T-helper 22 cell (primary cell): ENCODE measurements around the gene BTBD10.

Experiments
- DNase-seq: peaks from one replicate; pipeline ENCODE4 v3.0.0-alpha.2; 2020; ENCODE audit warnings: low read depth

The BTBD10 gene

DNA sequence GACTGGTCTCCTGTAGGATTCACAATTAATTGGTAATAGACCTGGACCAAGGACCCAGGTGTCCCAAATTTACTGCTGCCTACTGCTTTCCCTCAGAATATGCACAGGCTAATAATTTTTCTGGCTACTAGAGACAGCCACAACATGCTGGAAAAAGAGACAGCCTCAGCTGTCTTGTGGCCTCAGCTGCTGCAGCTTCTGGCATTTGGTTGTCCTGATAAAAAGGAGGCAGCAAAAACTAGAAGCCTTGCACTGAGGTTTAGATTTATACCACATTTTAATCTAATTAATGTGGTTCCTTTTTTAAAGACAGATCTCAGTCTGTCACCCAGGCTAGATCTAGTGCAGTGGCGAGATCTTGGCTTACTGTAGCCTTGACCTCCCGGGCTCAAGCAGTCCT is 89.8 kb downstream of the BTBD10 start:
- no peak for DNase-seq

DNA sequence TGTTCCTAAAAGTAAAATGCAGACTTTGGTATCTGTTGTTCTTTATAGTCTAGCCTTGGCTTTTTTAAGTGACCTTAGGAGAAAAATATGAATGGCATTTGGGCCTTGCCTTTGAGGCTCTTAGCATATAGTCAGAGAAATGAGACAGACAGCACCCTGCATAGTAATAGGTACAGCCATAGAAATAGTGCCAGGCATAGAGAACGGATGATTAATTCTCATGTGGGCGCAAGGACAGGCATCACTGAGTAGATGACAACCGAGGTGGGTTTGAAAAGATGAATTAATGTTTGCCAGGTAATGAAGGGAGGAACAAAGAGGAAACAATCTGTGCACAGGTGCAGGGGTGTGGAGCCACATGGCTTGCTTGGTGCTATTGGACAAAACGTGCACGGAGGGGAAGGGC is 95.0 kb downstream of the BTBD10 start:
- DNase-seq, result no peak

DNA sequence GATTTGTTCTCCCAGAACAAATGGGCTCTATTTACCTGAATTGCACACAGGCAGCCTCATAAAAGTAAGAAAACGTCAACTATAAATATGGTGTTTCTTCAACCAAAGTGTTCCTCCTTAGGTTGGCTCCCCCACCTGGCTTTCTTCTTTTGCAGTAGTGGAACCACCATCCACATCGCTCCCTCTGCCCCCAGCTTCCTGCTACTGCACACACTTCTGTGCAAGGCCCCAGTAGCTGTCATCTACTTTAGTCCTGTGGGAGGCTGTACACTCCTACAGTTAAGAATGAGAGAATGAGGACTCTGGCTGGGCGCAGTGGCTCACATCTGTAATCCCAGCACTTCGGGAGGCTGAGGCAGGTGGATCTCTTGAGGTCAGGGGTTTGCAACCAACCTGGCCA is 95.9 kb downstream of the BTBD10 start:
- DNase-seq, result no peak

DNA sequence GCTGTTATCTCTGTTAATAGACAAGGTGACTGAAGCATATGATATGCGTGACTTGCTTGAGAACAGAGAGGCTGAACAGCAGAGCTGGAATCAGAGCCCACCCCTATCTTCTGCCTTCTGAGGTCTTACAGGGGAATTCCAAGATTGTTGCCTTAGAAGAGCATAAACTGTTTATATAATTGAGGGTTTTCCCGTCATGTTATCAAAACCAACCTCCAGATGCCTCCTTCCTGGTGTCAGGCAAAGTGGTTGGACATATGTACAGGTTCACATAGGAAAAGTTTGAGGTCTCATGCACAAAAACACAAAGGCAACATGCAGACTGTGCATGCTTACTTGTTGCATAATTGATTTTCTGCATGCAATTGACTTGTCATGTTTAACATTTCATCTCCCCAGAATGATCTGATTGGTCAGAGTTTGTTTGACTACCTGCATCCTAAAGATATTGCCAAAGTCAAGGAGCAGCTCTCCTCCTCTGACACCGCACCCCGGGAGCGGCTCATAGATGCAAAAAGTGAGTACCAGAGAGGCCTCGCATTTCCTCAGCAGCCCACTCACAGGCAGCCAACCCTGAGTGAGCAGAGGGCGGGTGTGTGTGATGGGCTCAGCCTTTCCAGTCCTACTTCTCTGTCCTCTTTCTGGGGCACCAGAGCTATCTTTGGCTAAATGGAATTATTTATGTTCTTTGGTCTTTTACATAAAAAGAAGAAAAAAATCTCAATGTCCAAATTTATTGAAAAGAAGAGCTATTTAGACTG is 96.6 kb downstream of the BTBD10 start:
- no peak for DNase-seq

DNA sequence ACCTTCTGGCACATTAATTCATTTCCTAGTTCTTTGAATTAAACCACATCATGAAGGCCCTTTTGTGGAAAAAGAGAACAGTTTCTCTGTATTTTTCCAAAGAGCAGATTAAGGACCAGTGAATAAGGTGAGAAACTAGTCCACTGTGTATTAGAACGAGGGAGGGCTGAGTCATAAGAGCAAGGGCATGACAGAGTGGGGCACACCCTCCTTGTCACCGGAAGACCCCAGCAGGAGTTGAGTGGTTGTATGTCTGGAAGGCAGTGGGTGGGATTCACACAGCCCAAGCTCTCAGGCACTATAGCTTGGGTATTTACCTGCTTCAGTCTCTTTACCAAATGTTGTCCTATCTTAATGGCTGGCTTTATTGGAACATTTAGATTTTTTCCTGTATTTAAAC is 98.6 kb downstream of the BTBD10 start:
- no peak for DNase-seq

DNA sequence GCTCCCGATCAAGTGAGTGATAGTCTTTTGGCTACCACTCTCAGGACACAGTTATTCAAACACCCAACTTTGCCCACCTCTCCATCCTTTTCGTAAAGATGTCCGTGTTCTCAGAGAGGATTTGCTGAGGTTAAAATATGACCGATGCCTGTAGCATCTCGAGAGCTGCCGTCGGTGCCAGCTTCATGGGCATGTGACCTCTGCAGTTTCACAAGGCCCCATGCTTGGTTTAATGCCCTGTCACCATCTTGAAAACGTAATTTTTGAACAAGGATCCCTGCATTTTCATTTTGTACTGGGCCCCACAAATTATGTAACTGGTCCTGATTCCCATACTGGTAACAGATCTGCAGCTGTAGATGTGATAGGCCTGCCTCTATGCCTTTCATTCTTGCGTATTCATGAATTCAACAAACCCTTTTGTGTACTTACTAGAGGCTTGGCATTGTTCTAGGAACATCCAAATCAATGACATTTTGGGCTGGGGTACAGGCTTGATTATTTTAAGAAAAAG is 100.4 kb downstream of the BTBD10 start:
- DNase-seq, result no peak

DNA sequence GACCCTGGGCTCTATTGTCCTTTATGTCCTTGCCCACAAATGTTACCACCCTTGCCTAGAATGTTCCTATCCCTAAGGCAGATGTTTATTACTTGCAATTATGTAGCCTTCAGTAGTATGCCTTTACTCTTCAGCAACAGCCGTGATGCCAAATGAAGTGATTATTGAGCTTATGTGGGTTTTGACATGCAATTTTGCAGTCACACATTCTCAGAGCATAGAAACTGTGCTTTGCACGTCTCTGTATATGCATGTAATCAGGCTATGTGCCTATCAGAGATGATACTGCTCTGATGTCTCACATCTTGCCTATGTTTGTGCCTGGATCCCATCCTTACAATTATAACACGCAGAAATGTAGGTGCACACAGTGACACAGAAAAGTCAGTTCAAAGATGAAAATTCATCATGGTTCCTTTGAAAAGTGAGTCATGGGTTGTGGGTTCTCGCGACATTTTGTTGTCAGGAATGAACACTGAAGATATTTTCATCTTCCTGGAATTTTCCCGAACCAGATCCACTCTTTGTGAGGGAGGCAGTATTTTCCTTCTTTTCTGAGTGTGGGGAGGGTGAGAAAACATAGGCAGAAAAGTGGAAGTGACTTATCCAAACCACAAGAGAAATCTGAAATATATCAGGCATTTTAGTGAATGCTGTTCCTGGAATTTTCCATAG is 104.3 kb downstream of the BTBD10 start:
- no peak for DNase-seq

DNA sequence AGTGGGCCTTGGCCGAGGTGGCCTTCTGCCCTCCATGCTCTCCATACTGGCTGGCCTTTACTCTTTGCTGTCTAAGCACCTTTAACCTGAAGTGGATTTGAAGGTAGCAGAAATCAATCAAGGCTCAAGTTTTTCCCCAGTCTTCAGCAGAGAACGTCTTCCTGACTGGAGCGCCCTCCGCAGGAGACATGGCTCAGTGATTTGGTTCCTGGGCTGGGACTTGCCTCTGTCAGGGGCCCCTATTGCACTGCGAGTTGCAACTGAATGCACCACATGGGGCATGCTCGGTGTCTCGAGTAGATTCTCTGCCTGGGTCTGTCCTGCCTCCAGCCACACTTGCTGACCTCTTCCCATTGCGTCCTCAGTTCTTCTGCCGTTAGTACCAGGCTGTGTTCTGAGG is 105.8 kb downstream of the BTBD10 start:
- DNase-seq, result no peak

DNA sequence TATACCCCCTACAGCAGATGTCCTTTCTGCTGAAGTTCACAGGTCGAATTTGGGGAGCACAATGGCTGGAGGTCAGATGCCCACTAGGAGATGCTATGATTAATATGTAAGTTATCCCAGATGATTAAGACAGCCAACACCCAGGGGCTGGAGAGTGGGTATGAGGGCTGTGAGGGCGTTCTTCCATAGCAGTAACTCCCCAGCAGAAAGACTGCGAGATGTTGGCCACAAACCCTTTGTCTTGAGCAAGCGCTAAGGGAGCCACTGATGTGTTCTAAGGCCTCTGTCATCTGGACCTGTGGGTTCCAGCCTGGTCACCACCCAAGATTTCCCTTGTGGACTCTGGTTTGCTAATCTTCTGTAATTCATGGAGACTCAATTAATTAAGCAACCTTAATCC is 107.8 kb downstream of the BTBD10 start:
- no peak for DNase-seq

DNA sequence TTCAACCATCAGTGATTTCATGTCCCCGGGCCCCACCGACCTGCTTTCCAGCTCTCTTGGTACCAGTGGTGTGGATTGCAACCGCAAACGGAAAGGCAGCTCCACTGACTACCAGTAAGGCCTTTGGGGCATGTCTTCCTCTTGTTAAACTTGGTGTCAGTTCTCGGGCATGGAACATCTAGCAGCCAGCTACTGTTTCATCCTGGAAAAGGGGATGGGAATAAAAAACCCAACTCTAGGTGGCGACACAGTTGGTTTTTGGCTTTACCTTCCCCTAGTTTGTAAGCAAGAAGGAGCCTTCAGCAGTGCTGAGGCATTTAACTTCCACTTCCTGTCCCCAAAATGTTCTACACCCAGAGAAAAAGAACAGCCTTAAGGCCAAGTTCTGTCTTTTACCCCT is 108.7 kb downstream of the BTBD10 start:
- no peak for DNase-seq

DNA sequence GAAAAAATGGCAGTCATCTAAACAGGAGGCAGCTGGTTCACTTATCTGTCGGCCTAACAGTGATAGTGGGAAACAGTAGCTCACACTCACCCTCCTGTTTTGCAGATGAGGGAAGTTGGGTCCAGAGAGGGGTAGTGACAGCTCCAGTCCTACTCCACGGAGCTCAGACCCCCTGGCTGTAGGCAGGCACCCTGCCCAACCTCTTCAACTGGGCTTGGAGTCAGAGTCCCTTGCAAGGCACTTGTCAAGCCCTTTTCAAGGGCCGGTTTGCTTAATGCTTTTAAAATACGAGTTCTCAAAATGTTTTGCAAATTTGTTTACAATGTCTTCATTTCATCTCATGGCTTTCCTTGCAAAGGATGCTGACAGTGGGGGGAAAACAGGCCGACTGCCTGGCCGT is 110.3 kb downstream of the BTBD10 start:
- no peak for DNase-seq

DNA sequence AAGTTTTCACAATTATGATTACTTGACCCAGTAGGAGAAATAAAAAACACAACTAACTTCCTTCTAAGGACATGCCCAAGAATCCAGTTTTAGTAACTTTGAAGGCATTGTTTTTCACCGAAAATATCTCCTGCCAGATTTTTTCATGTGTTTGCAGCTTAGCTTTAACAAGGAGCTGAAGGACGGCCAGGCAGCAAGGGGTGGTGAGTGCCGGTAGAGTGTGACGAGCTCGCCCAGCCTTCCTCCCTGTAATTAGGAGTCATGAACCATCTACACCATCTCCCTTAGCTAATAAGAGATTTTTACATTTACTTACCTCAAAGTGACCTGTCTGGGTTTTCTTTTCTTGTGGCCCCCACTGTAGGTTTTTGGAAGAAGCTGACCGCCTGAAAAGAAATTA is 113.4 kb downstream of the BTBD10 start:
- no peak for DNase-seq

DNA sequence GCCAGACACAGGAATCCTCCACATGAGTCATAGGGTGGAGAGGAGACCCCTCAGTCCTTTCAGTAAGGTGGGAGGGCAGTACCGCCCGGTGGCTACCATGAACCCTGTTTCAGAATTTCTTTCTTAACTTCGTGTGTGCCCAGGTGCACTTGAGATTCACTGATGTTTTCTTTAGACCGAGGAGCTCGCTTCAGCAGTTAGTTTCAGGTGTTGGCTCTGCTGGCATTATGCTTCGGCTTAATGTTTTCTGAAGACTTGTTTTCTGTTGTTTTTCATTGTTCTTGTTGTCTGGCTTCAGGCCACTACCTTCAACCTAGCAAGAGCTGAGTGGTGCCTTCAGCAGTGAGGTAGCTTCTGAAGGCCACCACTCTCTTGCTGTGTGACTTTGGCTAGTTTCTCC is 114.0 kb downstream of the BTBD10 start:
- DNase-seq, result no peak

DNA sequence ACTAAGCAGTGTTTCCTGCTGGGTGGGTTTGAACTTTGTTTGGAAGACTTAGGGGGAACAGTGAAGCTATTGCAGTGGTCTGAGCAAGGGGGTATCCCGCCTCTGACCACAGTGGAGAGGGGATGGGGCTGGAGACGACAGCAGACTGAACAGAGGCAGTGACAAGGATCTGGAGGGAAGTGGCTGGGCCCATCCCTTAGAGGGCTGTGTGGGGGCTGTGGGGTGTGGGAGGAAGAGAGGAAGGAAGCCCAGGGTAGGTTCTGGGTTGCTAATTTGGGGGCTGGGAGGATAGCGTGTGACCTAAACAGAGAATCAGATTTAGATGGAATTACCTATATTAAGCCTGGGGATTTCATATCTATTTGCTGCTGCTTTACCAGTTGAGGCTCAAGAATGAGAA is 114.7 kb downstream of the BTBD10 start:
- no peak for DNase-seq

DNA sequence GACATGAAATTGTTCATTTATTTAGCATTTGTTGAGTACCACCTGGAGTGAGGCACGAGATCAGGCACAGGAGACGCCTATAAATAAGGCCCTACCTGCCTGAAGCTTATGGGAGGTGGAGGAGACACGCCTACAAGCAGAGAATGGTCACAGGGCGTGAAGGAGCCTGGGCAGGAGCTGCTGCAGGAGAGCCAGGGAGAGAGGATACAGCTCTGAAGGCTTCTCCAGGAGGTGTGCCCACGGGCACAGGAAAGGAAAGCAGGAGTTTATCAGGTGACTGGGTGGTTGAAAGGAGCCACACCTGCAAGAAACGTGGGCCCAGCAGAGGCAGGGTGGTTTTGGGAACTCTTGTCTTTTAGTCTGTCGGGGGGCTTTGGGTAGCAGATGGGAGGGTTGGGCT is 115.1 kb downstream of the BTBD10 start:
- no peak for DNase-seq

DNA sequence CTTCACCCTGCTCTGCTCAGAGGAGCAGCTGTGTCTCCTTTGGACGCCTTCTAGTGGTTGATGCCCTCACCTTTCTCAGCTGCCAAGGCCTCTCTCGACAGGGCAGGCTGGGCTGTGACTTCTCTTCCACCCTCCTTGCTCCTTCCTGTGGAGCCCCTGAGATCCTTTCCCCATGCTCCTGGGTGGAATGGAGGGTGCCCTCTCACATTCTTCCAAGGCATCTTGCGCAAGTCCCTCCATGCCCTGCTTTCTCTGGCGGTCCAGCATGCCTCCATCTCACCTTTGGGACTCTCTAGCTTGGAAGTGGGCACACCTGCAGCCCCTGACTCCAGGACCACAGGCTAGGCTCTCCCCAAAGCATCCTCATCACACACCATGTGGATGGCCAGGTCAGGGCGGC is 116.6 kb downstream of the BTBD10 start:
- no peak for DNase-seq

DNA sequence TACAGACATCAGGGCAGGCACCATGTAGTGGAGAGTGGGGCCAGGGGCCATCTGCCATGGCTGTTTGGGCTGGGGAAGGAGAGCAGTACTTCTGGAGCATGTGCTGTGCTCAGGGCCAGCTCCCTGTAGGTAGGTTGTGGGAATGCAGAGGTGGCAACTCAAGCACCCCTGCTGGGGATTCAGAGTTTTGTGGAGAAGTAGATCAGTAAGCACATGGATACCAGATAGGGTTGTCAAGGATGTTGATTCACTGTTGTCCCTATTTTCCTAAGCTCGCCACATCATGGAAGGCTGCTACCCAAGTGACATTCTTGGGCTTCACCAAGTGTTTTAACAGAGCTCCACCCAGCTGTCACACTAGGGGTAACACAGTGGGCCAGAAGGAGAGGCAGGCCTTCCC is 118.2 kb downstream of the BTBD10 start:
- DNase-seq, result no peak

DNA sequence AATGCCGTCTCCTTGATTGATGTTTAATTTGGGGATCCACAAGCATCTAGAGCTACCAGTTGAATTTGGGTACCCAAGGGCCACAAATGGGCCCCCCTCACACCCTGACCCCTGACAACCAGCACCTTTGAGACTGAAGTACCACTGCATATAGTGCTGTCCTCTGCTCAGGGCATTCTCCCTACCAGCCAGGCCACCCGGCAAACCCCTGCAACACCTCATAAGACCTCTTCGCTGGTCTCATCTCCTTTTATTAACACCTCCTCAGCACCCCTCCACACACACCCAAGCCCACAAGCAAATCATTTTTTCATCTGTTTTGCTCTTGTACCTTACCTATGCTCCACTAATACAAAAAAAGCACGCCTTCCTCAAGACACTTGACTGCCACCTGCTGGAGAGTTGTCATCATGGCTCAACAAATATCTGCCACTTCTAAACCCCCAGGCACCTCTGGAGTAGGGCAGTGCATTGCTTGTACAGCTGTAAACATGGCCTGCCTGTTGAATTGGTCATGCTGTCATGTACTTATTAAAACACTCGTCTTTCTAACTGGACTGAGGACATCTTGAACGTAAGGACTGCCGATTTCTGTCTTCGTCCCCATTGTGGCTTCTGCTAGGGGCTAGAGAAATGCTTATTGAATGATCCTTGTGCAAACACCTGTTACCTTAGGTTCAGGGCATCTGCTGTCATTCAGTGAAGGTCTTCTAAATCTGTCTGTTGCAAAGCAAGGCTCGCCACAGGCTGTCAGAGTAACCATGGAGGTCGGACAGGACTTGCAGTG is 118.9 kb downstream of the BTBD10 start:
- peak; percentile 21 for DNase-seq

DNA sequence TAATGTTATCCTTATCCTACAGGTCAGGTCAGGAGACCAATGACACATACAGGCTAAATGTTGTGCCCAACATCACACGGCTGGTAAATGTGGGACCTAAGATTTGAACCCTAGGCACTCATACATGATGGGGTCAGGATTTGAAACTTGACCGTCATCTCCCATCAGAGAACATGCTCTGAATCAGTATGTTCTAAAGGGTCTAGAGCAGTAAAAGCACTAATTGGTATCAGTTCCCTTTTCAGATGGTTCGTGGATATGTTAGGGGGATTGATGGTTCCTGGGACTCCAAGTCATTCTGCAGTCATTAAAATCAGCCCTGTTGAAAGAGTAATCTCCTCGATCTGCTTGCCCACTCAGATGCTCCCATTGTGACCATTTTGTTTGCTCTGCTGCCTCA is 120.0 kb downstream of the BTBD10 start:
- DNase-seq, result no peak

DNA sequence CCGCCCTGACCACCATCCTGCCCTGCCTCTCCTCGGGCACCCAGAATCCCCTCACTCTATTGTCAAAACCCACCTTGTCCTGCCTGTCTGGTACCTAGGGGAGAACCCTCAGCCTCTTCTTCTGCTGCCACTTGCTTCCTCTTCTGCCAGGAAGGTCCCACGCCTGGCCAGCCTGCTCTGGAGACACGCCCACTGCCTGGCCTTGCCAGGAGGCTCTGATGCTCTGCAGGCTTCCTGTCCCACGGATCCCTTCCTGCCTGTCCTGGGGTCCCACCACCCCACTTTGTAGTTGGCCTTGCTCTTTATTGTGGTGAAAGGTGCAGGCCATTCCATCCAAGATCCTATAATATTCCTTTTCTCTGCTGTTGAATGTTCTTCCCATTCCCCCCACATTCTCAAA is 122.0 kb downstream of the BTBD10 start:
- DNase-seq, result no peak

DNA sequence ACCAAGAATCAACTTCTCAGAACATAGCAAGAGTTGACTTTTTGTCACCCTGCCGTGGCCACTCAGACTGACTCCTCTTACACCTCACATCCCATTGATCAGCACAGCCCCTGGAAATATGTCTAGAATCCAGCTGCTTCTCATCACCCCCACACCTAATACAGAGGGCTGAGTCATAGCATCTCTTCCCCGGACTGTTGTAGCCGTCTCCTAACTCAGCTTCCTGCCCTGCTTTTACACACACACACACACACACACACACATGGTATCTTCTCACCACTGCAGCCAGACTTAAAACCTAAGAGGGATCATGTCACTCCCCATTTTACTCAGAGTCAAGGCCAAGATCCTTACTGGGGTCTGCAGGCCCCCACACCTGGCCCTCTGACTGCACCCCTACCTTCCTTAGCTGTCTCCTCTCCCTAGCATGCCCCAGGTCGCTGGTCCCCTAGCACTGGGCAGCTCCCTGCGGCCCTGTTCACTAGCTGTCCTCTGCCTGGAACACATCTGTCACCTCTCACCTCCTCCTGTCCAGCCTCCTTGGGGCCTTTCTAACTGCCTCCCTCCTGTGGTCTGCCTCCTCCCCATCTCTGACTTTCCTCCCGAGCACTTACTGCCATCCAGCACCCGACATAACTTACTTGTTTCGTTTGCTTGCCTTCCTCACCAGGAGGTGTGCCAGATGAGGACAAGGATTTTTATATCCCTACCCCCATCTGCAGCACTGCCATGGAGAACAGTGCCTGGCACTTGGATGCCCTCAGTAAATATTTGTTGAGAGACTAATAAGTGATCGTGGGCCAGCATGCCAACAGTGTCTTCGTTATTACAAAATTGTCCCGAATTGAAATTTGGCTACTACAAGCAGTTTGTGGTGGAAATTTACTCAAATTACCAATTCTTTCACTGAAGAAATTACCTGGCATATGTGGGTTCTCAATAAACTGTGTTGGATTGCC is 123.5 kb downstream of the BTBD10 start:
- DNase-seq, result peak; percentile 10
